ENCODE results near the gene PRM3.
A peak's percentile ranks its signal among the peaks of the same experiment; 100 is the strongest.

PRM3 gene

DNA sequence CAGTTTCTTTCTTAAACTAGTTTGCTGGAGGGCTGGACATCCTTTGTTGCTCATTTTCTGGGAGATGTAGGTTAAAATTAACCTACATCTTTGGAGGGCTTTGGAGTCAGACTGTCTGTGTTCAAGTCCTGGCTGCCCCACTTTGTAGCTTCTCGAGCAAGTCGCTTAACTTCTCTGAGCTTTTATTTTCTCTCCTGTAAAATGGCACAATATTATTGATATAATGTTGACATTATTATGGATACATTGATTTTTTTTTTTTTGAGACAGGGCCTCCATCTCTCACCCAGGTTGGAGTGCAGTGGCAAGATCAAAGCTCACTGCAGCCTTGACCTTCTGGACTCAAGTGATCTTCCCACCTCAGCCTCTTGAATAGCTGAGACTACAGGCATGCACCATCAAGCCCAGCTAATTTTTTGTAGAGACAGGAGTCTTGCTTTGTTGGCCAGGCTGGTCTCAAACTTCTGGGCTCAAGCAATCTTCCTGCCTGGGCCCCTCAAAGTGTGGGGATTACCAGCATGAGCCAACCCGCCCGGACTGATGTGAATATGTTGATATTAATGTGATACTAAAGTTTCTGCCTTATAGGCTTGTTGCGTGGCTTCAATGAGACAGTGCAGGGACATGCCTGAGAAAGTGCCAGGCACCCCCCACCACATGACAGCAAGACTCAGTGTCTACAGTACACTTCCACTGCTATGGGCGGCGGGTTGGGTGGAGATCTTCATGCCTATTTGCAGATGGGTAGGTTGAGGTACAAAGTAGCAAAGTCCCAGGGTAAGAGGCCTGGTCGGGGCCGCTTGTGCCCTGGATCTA, 40.3 kb upstream of the PRM3 start:
- H3K4me3 ChIP-seq (ENCODE audit: low read depth, low read length) = peak overlapping the region; percentile 63
- peaks cover 29% of the 10 kb centered on the region for H3K4me1 ChIP-seq (ENCODE audit: control insufficient read depth, insufficient read depth, low read length, unreplicated experiment)
- no peak overlapping the region for H2AFZ ChIP-seq (ENCODE audit: low read length, unreplicated experiment)
- H3K27me3 ChIP-seq (ENCODE audit: insufficient read depth, low read length) = no peaks in the 10 kb centered on the region
- H3K79me2 ChIP-seq (ENCODE audit: control insufficient read depth, insufficient read depth, low read length, unreplicated experiment) = no peaks in the 10 kb centered on the region
- H3K36me3 ChIP-seq (ENCODE audit: insufficient read depth, low read length) = peaks cover 2% of the 10 kb centered on the region; the same call in 1 of the 2 replicates
- no peak overlapping the region for H3K27ac ChIP-seq (ENCODE audit: low read depth, low read length)

DNA sequence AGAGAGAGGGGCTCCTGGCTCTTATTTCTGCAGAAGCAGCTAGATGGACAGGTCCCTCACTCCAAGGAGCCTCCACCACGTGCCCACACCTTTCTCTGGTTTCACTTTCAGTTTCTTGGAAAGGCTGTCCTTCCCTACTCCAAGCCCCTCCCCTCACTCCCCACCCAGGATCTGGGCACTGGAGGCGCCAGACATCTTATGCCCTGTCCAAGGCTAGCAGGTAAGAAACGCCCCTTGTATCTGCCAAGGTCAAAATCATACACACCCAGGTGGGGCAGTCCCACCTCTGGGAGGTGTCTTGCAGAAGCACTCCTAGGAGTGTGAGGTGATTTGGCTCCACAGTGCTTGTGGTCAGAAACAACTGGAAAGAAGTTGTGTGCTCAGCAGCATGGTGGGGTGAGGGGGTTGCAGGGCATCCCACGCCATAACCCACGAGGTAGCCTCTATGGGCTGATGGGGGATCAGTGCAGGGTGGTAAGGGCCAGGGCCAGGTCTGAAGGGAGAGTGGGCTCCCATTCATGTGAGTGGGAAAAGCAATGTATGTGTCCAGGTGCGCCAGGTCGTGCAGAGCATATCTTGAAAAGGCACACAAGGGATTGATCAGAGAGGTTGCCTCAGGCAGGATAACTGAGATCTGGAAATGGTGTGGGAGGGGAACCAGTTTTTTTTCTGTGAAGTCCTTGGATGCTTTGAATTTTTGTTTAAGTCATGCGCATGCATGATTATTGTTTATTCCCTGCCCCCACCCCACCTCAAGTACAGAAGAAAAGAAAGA, 39.5 kb upstream of the PRM3 start:
- Histone ChIP-seq H3K36me3 (ENCODE audit: insufficient read depth, low read length) (no peaks in the 10 kb centered on the region), H2AFZ (ENCODE audit: low read length, unreplicated experiment) (peak overlapping the region; percentile 37), H3K27ac (ENCODE audit: low read depth, low read length) (peak overlapping the region; percentile 75), H3K4me3 (ENCODE audit: low read depth, low read length) (peak overlapping the region; percentile 63), H3K27me3 (ENCODE audit: insufficient read depth, low read length) (no peaks in the 10 kb centered on the region), H3K79me2 (ENCODE audit: control insufficient read depth, insufficient read depth, low read length, unreplicated experiment) (no peaks in the 10 kb centered on the region), H3K4me1 (ENCODE audit: control insufficient read depth, insufficient read depth, low read length, unreplicated experiment) (peaks cover 29% of the 10 kb centered on the region)

DNA sequence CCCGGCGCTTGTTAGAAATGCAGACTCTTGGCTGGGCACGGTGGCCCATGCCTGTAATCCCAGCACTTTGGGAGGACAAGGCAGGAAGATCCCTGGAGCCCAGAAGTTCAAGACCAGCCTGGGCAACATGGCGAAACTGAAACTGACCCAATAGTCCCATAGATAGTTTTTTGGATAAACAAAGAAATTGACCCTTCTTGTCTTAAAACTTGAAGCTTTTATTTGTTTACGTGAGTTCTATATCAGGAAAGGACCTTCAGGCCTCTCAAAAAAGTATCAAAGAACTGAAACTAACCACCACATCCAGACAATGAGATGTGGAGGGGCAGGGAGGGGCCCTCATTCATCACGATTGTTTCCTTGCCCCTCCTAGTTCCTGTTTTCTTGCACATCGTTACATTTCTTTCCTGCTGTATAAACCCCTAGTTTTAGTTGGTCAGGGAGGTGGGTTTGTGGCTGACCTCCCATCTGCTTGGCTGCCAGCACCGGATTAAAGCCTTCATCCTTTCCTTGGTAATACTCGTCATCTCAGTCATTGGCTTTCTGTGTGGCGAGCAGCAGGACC, 37.6 kb upstream of the PRM3 start:
- peaks cover 29% of the 10 kb centered on the region for H3K4me1 ChIP-seq (ENCODE audit: control insufficient read depth, insufficient read depth, low read length, unreplicated experiment)
- H3K27me3 ChIP-seq (ENCODE audit: insufficient read depth, low read length) = no peaks in the 10 kb centered on the region
- no peak overlapping the region for H2AFZ ChIP-seq (ENCODE audit: low read length, unreplicated experiment)
- no peaks in the 10 kb centered on the region for H3K36me3 ChIP-seq (ENCODE audit: insufficient read depth, low read length)
- no peaks in the 10 kb centered on the region for H3K79me2 ChIP-seq (ENCODE audit: control insufficient read depth, insufficient read depth, low read length, unreplicated experiment)
- 0 out of 2 replicates have a peak overlapping the region, but pooled peaks have one; percentile 16 for H3K27ac ChIP-seq (ENCODE audit: low read depth, low read length)
- H3K4me3 ChIP-seq (ENCODE audit: low read depth, low read length) = no peak overlapping the region

DNA sequence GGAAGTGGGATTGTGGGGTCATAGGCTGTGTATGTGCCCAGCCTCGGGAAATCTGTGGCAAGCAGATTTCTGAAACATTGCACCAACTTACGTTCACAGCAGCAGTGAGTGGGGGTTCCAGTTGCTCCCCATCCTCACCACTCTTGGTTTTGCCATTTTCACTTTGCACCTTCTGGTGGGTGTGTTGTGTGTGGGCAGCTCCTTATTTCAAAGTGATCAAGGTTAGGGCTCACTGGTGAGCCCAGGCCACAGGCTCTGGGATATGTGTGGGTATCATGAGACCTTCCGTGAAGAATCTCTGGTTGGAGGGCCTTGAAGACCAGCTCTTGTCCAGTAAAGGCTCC, 37.2 kb upstream of the PRM3 start:
- Histone ChIP-seq H3K4me3 (ENCODE audit: low read depth, low read length) (no peak overlapping the region), H2AFZ (ENCODE audit: low read length, unreplicated experiment) (no peak overlapping the region)

DNA sequence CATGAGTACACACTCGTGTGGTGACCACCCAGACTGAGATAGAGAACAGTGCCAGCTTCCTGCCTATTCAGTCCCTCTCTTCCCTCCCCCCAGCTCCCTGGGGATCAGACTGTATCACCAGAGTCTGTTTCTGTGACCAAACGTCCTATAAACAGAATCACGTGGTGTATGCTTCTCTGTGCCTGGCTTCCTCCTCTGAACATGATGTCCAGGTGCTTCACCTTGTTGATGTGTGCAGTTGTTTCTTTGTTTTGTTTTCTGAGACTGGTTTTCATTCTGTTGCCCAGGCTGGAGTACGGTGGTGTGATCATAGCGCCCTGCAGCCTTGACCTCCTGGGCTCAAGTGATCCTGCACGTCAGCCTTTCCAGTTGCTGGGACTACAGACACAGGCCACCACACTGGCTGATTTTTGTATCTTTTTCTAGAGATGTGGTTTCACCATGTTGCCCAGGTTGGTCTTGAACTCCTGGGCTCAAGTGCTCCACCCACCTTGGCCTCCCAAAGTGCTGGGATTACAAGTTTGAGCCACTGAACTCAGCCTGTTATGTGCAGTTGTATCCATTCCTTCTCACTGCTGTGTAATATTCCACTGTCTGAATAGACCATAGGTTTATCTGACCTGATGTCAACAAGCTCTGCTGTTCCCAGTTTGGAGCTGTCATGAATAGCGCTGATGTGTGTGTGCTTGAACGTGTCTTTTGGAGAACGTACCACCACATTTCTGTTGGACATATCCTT, 36.6 kb upstream of the PRM3 start:
- Histone ChIP-seq H3K36me3 (ENCODE audit: insufficient read depth, low read length) (no peaks in the 10 kb centered on the region), H3K27me3 (ENCODE audit: insufficient read depth, low read length) (no peaks in the 10 kb centered on the region), H3K27ac (ENCODE audit: low read depth, low read length) (no peak overlapping the region), H3K4me1 (ENCODE audit: control insufficient read depth, insufficient read depth, low read length, unreplicated experiment) (peaks cover 29% of the 10 kb centered on the region), H3K79me2 (ENCODE audit: control insufficient read depth, insufficient read depth, low read length, unreplicated experiment) (no peaks in the 10 kb centered on the region), H2AFZ (ENCODE audit: low read length, unreplicated experiment) (no peak overlapping the region), H3K4me3 (ENCODE audit: low read depth, low read length) (no peak overlapping the region)

More for the DNA sequence above, 37.2 kb upstream of the PRM3 start:
- Histone ChIP-seq H3K4me1 (ENCODE audit: control insufficient read depth, insufficient read depth, low read length, unreplicated experiment) (peaks cover 29% of the 10 kb centered on the region), H3K27me3 (ENCODE audit: insufficient read depth, low read length) (no peaks in the 10 kb centered on the region), H3K36me3 (ENCODE audit: insufficient read depth, low read length) (no peaks in the 10 kb centered on the region), H3K79me2 (ENCODE audit: control insufficient read depth, insufficient read depth, low read length, unreplicated experiment) (no peaks in the 10 kb centered on the region), H3K27ac (ENCODE audit: low read depth, low read length) (no peak overlapping the region)

GRCh38 chr16:11308493-11309283, 35.3 kb upstream of the PRM3 start:
- Histone ChIP-seq H2AFZ (ENCODE audit: low read length, unreplicated experiment) (no peak overlapping the region), H3K36me3 (ENCODE audit: insufficient read depth, low read length) (no peaks in the 10 kb centered on the region), H3K4me3 (ENCODE audit: low read depth, low read length) (no peak overlapping the region), H3K79me2 (ENCODE audit: control insufficient read depth, insufficient read depth, low read length, unreplicated experiment) (no peaks in the 10 kb centered on the region), H3K27ac (ENCODE audit: low read depth, low read length) (no peak overlapping the region), H3K4me1 (ENCODE audit: control insufficient read depth, insufficient read depth, low read length, unreplicated experiment) (peaks cover 29% of the 10 kb centered on the region), H3K27me3 (ENCODE audit: insufficient read depth, low read length) (no peaks in the 10 kb centered on the region)

DNA sequence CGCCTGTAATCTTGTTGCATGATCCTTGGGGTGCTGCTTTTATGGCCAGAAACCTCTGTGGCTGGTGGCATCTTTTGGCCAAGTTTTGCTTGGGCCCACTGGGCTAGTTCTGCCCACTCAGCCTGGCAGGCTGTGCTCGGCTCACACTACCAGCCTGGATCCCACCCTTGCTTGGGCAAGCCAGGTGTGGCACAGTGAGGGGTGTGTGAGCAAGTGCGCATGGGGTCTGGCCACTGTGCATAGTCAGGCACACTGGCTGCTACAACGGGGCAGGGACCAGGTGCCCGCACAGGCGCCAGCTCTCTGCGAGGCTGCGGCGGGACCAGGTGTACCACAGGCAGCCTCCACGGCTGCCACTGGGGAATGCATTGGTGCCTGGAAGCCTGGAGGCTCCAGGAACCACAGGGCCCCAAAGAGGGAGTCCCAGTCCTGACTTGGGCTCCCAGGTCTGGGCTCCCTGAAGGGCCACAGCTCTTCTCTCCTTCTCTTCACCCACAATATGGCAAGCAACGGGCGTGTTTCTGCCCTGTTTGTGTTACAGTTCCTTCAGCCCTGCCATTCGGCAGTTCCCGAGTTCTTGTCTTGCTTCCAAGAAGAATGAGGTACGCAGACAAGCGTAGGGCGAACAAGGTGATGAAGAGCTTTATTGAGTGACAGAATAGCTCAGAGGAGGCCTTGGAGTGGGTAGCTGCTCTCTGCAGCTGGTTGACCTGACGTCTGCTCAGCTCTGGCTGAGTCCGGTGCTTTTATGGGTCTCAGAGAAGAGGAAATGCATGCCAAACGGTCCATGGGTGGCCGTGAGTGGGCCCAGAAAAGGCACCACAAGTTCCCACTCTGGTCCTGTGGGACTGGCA, 34.4 kb upstream of the PRM3 start:
- Histone ChIP-seq H3K27ac (ENCODE audit: low read depth, low read length) (no peak overlapping the region), H3K36me3 (ENCODE audit: insufficient read depth, low read length) (no peaks in the 10 kb centered on the region), H3K27me3 (ENCODE audit: insufficient read depth, low read length) (no peaks in the 10 kb centered on the region), H2AFZ (ENCODE audit: low read length, unreplicated experiment) (no peak overlapping the region), H3K4me3 (ENCODE audit: low read depth, low read length) (no peak overlapping the region), H3K79me2 (ENCODE audit: control insufficient read depth, insufficient read depth, low read length, unreplicated experiment) (no peaks in the 10 kb centered on the region), H3K4me1 (ENCODE audit: control insufficient read depth, insufficient read depth, low read length, unreplicated experiment) (peaks cover 21% of the 10 kb centered on the region)

- H2AFZ ChIP-seq (ENCODE audit: low read length, unreplicated experiment) = no peak overlapping the region
- H3K27me3 ChIP-seq (ENCODE audit: insufficient read depth, low read length) = no peaks in the 10 kb centered on the region
- H3K4me1 ChIP-seq (ENCODE audit: control insufficient read depth, insufficient read depth, low read length, unreplicated experiment) = peaks cover 14% of the 10 kb centered on the region
- H3K27ac ChIP-seq (ENCODE audit: low read depth, low read length) = no peak overlapping the region
- no peak overlapping the region for H3K4me3 ChIP-seq (ENCODE audit: low read depth, low read length)
- no peaks in the 10 kb centered on the region for H3K36me3 ChIP-seq (ENCODE audit: insufficient read depth, low read length)
- H3K79me2 ChIP-seq (ENCODE audit: control insufficient read depth, insufficient read depth, low read length, unreplicated experiment) = no peaks in the 10 kb centered on the region
These were observed 33.7 kb upstream of the PRM3 start for GRCh38 chr16:11306997-11307638.

- Histone ChIP-seq H2AFZ (ENCODE audit: low read length, unreplicated experiment) (no peak overlapping the region), H3K4me3 (ENCODE audit: low read depth, low read length) (no peak overlapping the region), H3K4me1 (ENCODE audit: control insufficient read depth, insufficient read depth, low read length, unreplicated experiment) (peaks cover 9% of the 10 kb centered on the region), H3K79me2 (ENCODE audit: control insufficient read depth, insufficient read depth, low read length, unreplicated experiment) (no peaks in the 10 kb centered on the region), H3K27ac (ENCODE audit: low read depth, low read length) (no peak overlapping the region), H3K27me3 (ENCODE audit: insufficient read depth, low read length) (no peaks in the 10 kb centered on the region), H3K36me3 (ENCODE audit: insufficient read depth, low read length) (no peaks in the 10 kb centered on the region)
These were observed 33.0 kb upstream of the PRM3 start for GRCh38 chr16:11306381-11306780.
